ENCODE results near the gene FKBP7. TPM values are rescaled to one million over a fixed set of nuclear protein-coding genes. Genes with fewer than 3 reads are reported as not detected.

The FKBP7 gene
- total RNA-seq, 1 experiment from 2014 or later = 4.8 TPM

DNA sequence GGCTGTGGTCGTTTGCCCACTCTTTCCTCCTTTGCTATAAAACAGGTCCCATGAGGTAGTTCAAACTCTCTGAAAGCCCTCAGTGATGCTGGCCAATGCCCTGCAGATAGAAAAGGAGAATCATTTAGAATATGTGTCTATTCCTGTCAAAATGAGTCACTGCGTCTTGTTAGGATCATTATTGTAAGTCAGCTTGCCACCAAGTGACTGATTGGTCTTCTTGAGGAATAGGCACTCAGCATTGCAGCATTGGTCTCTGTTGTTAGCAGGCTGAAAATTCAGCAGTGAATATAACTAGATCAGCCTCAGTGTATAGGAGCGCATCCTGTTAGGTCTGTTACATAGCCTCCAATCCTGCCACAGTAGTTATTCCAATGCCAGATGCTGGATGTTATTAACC, 56.3 kb downstream of the FKBP7 start:
- H3K18ac ChIP-seq (ENCODE audit: insufficient read length, low read depth, low read length) = no peak overlapping the region
- DNase-seq = no peak
- no peak overlapping the region for H3K56ac ChIP-seq (ENCODE audit: insufficient read length, low read depth, low read length)
- no peak overlapping the region for H3K27ac ChIP-seq (ENCODE audit: insufficient read length, low read depth, low read length)
- no peak overlapping the region for H2BK12ac ChIP-seq (ENCODE audit: insufficient read length, low read depth, low read length)
- no peak overlapping the region for H4K8ac ChIP-seq (replicated peaks; ENCODE audit: insufficient read length, low read depth, low read length)
- no peak overlapping the region for H3K4me2 ChIP-seq (ENCODE audit: insufficient read depth, insufficient read length, low read length)
- no peaks in the 10 kb centered on the region for H3K79me2 ChIP-seq (ENCODE audit: insufficient read depth, low read length)
- H2AFZ ChIP-seq (ENCODE audit: low read length) = no peak overlapping the region
- TF ChIP-seq, protein P1, sequence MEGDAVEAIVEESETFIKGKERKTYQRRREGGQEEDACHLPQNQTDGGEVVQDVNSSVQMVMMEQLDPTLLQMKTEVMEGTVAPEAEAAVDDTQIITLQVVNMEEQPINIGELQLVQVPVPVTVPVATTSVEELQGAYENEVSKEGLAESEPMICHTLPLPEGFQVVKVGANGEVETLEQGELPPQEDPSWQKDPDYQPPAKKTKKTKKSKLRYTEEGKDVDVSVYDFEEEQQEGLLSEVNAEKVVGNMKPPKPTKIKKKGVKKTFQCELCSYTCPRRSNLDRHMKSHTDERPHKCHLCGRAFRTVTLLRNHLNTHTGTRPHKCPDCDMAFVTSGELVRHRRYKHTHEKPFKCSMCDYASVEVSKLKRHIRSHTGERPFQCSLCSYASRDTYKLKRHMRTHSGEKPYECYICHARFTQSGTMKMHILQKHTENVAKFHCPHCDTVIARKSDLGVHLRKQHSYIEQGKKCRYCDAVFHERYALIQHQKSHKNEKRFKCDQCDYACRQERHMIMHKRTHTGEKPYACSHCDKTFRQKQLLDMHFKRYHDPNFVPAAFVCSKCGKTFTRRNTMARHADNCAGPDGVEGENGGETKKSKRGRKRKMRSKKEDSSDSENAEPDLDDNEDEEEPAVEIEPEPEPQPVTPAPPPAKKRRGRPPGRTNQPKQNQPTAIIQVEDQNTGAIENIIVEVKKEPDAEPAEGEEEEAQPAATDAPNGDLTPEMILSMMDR (conservative IDR thresholded peaks at IDR 0.05) = no peak
- Mint-ChIP-seq H3K9me3 (peaks cover 2 to 7% of the 10 kb centered on the region in 2 experiments; a peak in 3 of 5 replicates), H3K4me1 (no peaks in the 10 kb centered on the region), H3K27me3 (ENCODE audit: low read depth) (no peaks in the 10 kb centered on the region), H3K36me3 (ENCODE audit: insufficient read depth in 1 of 3, low read depth in 3 of 3) (peaks cover 6 to 28% (median 9%) of the 10 kb centered on the region in 3 experiments; a peak in 6 of 7 replicates), H3K27ac (no peak overlapping the region), H3K4me3 (no peak overlapping the region)
- H3K27me3 ChIP-seq (ENCODE audit: insufficient read depth, low read length) = no peaks in the 10 kb centered on the region
- H2BK15ac ChIP-seq (ENCODE audit: low read depth, low read length) = no peak overlapping the region
- no peak overlapping the region for H2BK20ac ChIP-seq (ENCODE audit: low read depth, low read length, poor library complexity, severe bottlenecking)
- no peaks in the 10 kb centered on the region for H3K9me3 ChIP-seq (ENCODE audit: control insufficient read depth, low read depth, low read length)
- no peak overlapping the region for H2AK5ac ChIP-seq (ENCODE audit: insufficient read length, low read length)
- H3K4me1 ChIP-seq (ENCODE audit: insufficient read depth, low read length) = no peaks in the 10 kb centered on the region
- H3K23me2 ChIP-seq (ENCODE audit: insufficient read length, low read depth, low read length, poor library complexity, severe bottlenecking) = no peaks in the 10 kb centered on the region
- H4K91ac ChIP-seq (ENCODE audit: insufficient read length, low read depth, low read length) = no peak overlapping the region
- no peak overlapping the region for H3K23ac ChIP-seq (ENCODE audit: insufficient read length, low read depth, low read length)
- H3K14ac ChIP-seq (ENCODE audit: insufficient read depth, low read length) = no peak overlapping the region
- H3T11ph ChIP-seq (ENCODE audit: low read length) = no peak overlapping the region
- H2BK120ac ChIP-seq (ENCODE audit: low read depth, low read length, poor library complexity, severe bottlenecking) = no peak overlapping the region
- no peak overlapping the region for H4K5ac ChIP-seq (ENCODE audit: insufficient read length, low read depth, low read length)
- no peak overlapping the region for H2BK5ac ChIP-seq (ENCODE audit: insufficient read length, low read length)
- no peaks in the 10 kb centered on the region for H3K79me1 ChIP-seq (ENCODE audit: insufficient read depth, low read depth, low read length, poor library complexity, severe bottlenecking)
- no CpG with 5 or more reads among the region's 3 CpGs for WGBS (ENCODE audit: extremely low coverage, insufficient read length, low lambda C conversion rate)
- H4K20me1 ChIP-seq (ENCODE audit: control insufficient read depth, insufficient read depth, insufficient read length) = no peaks in the 10 kb centered on the region
- no peak overlapping the region for H3K9ac ChIP-seq (ENCODE audit: extremely low read depth, insufficient read length, low read length)
- no peak overlapping the region for H3K4ac ChIP-seq (ENCODE audit: low read depth, low read length)
